ENCODE results near the gene TAOK3.
"Not testable (repeated sequence)": the region's sequence is repeated elsewhere in the genome, so short reads cannot be mapped to it uniquely, and the experiment has no call there.

Gene TAOK3

DNA sequence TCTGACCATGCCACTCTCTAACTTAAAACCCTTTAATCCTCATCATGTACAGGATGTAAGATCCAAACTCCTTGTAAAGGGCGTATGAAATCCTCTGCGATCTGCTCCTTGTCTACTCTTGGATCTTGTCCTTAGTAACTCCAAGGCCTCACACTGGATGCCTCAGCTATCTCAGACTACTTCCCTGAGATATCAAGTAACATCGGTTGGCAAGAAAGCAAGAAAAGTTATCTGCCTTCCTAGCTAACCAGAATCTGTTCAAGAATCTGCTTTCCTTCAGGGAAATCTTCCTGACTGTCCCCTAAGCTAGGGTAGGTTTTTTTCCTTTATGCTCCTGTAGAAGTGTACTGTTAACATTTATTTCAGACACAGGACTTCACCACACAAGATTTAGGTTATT lies 82.6 kb downstream of the TAOK3 start:
- DNase-seq, result no peak

DNA sequence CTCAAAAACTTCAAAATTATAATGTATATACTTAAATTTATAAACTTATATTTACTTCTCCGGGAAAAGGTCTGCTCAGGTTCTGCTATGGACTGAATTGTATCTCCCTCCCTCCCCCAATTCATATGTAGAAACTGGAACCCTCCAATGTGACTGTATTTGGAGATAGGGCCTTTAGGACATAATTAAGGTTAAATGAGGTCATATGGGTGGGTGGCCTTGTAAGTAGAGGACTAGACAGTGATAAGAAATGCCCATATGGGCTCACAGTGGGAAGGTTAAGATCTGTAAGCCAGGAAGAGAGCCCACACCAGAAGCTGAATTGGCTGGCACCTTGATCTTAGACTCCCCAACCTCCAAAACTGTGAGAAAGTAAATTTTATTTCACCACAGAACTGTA lies 84.5 kb downstream of the TAOK3 start:
- DNase-seq, result no peak

DNA sequence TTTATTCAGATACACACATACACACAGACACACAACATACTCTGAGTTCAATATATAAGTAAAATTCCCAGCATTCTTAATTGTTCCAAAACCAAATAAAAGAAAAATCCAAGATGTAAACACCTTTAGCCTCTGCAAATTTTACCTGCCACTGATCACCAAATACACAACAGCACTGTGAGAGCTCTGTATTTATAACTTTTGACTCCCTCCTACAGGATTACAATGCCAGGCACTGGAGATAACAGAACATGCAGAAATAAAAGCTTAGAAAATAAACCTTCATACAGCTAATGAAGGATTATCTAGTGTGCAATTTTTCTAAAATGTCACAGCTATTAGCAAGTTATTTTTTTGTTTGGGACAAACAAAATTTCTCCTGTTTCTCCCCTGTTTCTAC lies 85.0 kb downstream of the TAOK3 start:
- DNase-seq, result no peak

GRCh38 chr12:118282767-118283166 lies 89.9 kb downstream of the TAOK3 start:
- DNase-seq, result no peak

- DNase-seq, result not testable (repeated sequence)
Measured at GRCh38 chr12:118278288-118278687, 94.4 kb downstream of the TAOK3 start.

DNA sequence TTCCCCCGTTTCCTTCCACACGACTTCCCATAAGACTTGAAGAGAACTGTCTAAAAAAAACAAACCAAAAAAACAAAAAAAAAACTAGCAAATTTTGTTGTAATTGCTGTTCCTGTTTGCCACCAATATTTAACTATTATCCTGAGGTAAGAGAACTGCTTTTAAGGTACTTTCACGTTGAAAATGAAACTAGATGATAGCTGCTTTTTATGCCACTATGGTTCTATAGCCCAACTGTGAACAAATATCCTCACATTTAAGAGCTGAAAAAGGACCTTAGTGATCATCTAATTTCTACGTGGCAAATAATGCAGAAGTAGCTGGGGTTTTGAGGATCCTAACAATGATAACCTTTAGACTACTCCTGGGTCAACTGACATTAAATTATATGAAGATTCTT lies 98.6 kb downstream of the TAOK3 start:
- DNase-seq, result no peak

- DNase-seq, result no peak
Measured at GRCh38 chr12:118271770-118272417, 100.8 kb downstream of the TAOK3 start.

GRCh38 chr12:118271183-118271582 lies 101.5 kb downstream of the TAOK3 start:
- no peak for DNase-seq

GRCh38 chr12:118269806-118270205 lies 102.9 kb downstream of the TAOK3 start:
- no peak for DNase-seq

DNA sequence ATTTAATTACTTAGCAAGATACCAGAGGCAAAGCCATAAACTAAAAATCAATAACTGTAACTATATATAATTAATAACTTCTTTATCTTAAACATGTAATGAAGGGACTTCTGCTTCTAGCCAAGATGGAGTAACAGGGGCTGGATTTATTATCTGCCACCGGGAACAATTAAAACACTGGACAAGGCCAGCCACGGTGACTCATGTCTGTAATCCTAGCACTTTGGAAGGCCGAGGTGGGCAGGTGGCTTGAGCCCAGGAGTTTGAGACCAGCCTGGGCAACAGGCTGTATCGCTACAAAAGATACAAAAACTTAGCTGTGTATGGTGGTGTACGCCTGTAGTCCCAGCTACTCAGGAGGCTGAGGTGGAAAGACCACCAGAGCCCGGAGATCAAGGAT lies 113.6 kb downstream of the TAOK3 start:
- no peak for DNase-seq

GRCh38 chr12:118256352-118256751 lies 116.4 kb downstream of the TAOK3 start:
- no peak for DNase-seq

- DNase-seq, result no peak
Measured at GRCh38 chr12:118249547-118249946, 123.2 kb downstream of the TAOK3 start.

DNA sequence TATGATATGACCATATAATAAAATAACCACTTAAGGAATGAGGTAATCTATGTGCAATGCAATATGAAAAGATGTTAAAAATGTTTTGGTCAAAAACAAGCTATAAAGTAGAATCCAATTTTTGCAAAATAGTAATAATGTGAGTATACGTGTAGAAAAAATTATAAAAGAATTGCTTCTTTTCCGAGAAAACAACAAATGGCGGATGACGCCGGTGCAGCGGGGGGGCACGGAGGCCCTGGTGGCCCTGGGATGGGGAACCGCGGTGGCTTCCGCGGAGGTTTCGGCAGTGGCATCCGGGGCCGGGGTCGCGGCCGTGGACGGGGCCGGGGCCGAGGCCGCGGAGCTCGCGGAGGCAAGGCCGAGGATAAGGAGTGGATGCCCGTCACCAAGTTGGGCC lies 126.8 kb downstream of the TAOK3 start:
- not testable (repeated sequence) for DNase-seq

- DNase-seq, result no peak
Measured at GRCh38 chr12:118238888-118239287, 133.8 kb downstream of the TAOK3 start.

DNA sequence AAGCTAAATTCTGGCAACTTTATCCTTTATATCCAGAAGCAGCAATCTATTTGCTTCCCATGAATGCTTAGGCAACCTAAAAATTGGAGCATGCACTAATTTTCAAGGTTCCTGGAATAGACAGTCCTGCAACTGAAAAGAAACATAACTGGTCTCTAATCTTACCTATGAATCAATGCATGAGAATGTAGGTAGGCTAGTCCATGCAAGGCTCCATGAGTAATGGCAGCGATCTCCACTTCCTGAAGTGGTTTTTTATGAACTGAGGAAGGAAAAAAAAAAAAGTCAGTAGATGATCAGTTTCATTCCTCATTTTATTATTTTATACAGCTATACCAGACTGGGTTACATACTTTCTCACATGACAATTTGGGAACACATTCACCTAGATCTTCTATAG lies 134.8 kb downstream of the TAOK3 start:
- no peak for DNase-seq

GRCh38 chr12:118237052-118237665 lies 135.5 kb downstream of the TAOK3 start:
- no peak for DNase-seq

DNA sequence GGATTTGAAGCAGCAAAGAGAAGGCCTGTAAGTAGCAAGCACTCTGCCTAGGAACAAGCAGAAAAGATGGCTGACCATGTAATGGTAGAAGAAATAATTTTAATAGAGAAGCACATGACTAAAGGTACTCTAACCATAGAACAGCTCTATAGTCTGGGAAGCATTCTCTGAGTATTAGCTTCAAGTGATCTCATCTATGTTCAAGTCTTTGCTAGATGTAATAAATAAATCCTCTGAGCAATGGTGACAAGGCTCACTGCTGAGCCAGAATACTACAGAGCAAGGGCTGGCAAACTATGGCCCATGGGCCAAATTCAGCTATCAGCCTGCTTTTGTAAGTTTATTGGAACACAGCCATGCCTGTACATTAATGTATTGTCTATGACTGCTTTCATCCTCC lies 152.0 kb downstream of the TAOK3 start:
- DNase-seq, result no peak

GRCh38 chr12:118219772-118220171 lies 152.9 kb downstream of the TAOK3 start:
- DNase-seq, result no peak

GRCh38 chr12:118219106-118219505 lies 153.6 kb downstream of the TAOK3 start:
- no peak for DNase-seq

DNA sequence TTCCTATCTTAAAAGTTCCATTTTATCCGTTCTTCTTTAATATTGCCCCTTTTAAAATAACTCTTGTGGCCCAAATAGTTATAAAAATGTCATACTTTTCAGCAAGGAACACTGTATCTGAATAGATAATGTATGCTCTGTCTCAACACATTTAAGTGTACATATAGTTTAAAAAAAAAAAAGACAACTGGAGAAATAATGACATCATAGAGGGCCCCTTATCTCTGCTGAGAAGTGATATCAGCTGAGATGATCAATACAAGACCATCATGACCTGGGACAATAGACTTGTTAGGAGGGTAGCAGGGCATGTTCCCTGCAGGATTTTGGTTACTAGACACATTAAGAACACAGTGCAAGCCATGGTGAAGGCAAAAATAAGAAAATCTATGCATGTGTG lies 159.3 kb downstream of the TAOK3 start:
- no peak for DNase-seq

GRCh38 chr12:118212606-118213005 lies 160.1 kb downstream of the TAOK3 start:
- no peak for DNase-seq

DNA sequence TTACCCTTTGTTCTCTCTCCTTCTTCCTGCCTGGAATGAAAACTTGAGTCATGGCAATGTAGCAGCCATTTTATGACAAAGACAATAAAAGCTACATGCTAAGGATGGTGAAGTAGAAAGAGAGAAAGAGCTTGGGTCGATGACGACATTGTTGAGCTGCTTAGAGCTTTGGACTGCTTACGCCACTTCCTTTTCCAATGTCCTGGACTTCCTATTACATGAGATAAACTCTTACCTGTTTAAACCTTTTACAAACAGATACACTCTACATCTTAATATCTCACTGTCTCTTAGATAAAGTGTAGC lies 166.6 kb downstream of the TAOK3 start:
- no peak for DNase-seq

DNA sequence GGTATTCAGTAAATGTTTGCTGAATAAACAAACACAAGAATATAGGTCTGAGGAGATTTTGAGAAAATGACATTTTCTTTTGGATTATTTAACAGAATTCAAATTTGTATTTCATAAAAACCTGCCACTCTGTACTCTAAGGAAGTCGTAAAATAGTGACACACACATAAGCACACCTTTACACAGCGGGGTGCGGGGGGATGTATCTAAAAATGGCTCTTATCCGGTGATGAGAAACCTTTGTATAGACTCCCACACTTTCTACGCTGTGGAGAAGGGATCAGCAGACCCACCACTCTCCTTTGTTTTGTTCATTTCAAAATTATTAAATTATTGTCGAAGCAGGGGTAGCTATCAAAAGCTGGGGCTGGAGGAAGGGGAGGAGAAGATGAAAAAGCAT lies 178.7 kb downstream of the TAOK3 start:
- DNase-seq, result no peak

DNA sequence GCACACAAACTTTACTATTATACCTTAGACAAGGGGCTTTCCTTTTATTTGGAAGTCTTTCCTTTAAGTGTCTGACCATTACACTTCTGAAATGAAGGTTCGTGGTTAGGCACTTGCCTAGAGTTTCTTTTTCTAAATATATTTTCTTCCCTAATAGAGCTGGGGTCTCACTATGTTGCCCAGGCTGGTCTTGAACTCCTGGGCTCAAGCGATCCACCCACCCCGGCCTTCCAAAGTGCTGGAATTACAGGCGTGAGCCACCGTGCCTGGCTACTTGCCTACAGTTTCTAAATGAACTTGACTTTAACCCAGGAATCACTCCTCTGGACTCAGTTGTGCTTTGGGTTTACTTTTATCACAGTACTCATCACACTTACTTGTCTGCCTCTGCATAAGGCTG lies 179.2 kb downstream of the TAOK3 start:
- DNase-seq, result no peak

DNA sequence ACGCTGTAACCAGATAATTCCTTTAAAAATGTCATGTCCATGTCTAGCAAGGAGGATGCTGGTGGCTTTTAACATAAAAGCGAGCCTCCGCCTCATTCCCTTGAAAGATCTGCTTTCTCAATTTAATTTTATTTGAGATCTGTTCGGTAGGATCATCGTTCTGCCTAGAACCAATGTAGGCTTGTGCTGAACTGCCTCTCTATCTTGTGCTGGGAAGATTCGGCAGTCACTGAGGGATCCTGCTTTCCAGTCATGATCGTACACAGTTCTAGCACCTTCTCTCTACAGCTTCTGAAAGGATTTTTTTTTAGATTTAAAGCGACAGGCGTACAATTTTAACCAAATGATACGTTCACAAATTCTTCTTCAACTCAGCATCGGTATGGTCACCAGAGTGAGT lies 182.4 kb downstream of the TAOK3 start:
- peak in 1 of 2 experiments; percentile 36 for DNase-seq

Measured in NCI-H524 (cell line).